Activated CD8-positive, alpha-beta T cell treated with anti-CD3 and anti-CD28 coated beads for 36 hours (primary cell): ENCODE measurements around the gene CSNK1A1L. TPM values are rescaled to one million over a fixed set of nuclear protein-coding genes. Genes with fewer than 3 reads are reported as not detected.

Source experiments
- ATAC-seq: fragments of 200-7000 bp; cut with Tn5 transposase; one replicate; pipeline ENCODE4 v1.10.0; 2021; ENCODE audit warnings: mild to moderate bottlenecking, moderate library complexity
- CTCF ChIA-PET: fragments of 350-600 bp; sonication (Branson Sonifier 250); formaldehyde crosslinking; loops from one replicate; lab custom pipeline; 2021; ENCODE audit warnings: antibody characterized with exemption; lab: Charles Lee
- POLR2A ChIA-PET: fragments of 350-600 bp; sonication (Branson Sonifier 250); formaldehyde crosslinking; loops from one replicate; lab custom pipeline; 2021; ENCODE audit warnings: antibody characterized with exemption; lab: Charles Lee
- DNase-seq: peaks from one replicate; pipeline ENCODE4 v3.0.0-alpha.2; 2020
- H3K27ac Mint-ChIP-seq: one replicate; pipeline ENCODE4 v1.8.0; 2021; ENCODE audit warnings: mild to moderate bottlenecking, mixed read lengths
- H3K27me3 Mint-ChIP-seq: one replicate; pipeline ENCODE4 v1.8.0; 2021; ENCODE audit warnings: mixed read lengths
- H3K36me3 Mint-ChIP-seq: one replicate; pipeline ENCODE4 v1.8.0; 2021; ENCODE audit warnings: low read depth, mixed read lengths
- H3K4me1 Mint-ChIP-seq: one replicate; pipeline ENCODE4 v1.8.0; 2021; ENCODE audit warnings: low read depth, mixed read lengths
- H3K4me3 Mint-ChIP-seq: one replicate; pipeline ENCODE4 v1.8.0; 2021; ENCODE audit warnings: mild to moderate bottlenecking, moderate library complexity, mixed read lengths
- H3K9me3 Mint-ChIP-seq: one replicate; pipeline ENCODE4 v1.8.0; 2021; ENCODE audit warnings: mixed read lengths
- CTCF ChIP-seq: fragments of 200-600 bp; IDR thresholded peaks from one replicate; pipeline ENCODE4 v1.8.0; 2022; ENCODE audit warnings: antibody characterized with exemption, mild to moderate bottlenecking
- intact Hi-C: fragments of 100-400 bp; cut with micrococcal nuclease; formaldehyde crosslinking; loops from one replicate; pipeline ENCODE4 v1.10.0; 2022
- total RNA-seq, 2 experiments: library from RNA; stranded (reverse); gene quantifications; one replicate each; pipeline ENCODE4 v1.2.3, GENCODE V29; 2021

Gene CSNK1A1L
- total RNA-seq, 2 experiments from 2014 or later: not detected

- DNase-seq (no peak), ATAC-seq (no peak)
- Mint-ChIP-seq H3K4me1 (no peaks in the 10 kb centered on the region), H3K27ac (no peak overlapping the region), H3K36me3 (no peaks in the 10 kb centered on the region), H3K9me3 (no peaks in the 10 kb centered on the region), H3K4me3 (no peak overlapping the region), H3K27me3 (peaks cover 20% of the 10 kb centered on the region)
- no peak for TF ChIP-seq CTCF
- intact Hi-C loops: no loop called here
- ChIA-PET CTCF (no interaction called here), POLR2A (no interaction called here)
Observed at GRCh38 chr13:37102896-37103295, 2.6 kb downstream of the CSNK1A1L start.

GRCh38 chr13:37101201-37101600 lies 4.3 kb downstream of the CSNK1A1L start:
- Mint-ChIP-seq H3K27ac (no peak overlapping the region), H3K36me3 (no peaks in the 10 kb centered on the region), H3K4me3 (no peak overlapping the region), H3K27me3 (peaks cover 17% of the 10 kb centered on the region), H3K9me3 (no peaks in the 10 kb centered on the region), H3K4me1 (peaks cover 5% of the 10 kb centered on the region)
- no peak for TF ChIP-seq CTCF
- intact Hi-C loops: no loop called here
- ChIA-PET CTCF (no interaction called here), POLR2A (no interaction called here)
- no peak for ATAC-seq
- DNase-seq: no peak

DNA sequence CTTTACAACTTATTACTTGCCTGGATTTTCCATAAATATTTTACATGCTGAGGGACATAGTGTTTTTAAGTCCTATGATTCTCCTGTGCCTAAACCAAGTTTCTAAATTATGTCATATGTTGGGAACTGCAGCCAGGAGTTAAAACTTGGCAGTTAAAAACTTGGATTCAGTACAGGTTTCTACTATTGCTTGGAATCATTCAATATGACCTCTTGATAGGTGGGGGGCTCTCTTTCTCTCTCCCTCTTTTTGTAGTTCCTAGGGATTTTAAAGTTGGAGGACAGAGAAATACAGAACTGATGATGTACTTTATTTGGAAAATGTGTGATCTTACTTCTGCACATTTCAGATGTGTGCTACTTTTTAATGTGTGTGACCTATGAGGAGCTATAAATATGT lies 4.7 kb downstream of the CSNK1A1L start:
- H3K27ac Mint-ChIP-seq: no peak overlapping the region
- DNase-seq (no peak), ATAC-seq (no peak)
- ChIA-PET CTCF (no interaction called here), POLR2A (no interaction called here)
- no peaks in the 10 kb centered on the region for H3K36me3 Mint-ChIP-seq
- no peak overlapping the region for H3K4me3 Mint-ChIP-seq
- no peaks in the 10 kb centered on the region for H3K9me3 Mint-ChIP-seq
- peaks cover 5% of the 10 kb centered on the region for H3K4me1 Mint-ChIP-seq
- peaks cover 17% of the 10 kb centered on the region for H3K27me3 Mint-ChIP-seq
- intact Hi-C loops: no loop called here
- TF ChIP-seq CTCF: no peak

GRCh38 chr13:37097076-37097475 lies 8.4 kb downstream of the CSNK1A1L start:
- ChIA-PET CTCF (no interaction called here), POLR2A (no interaction called here)
- Mint-ChIP-seq H3K36me3 (no peaks in the 10 kb centered on the region), H3K4me3 (no peak overlapping the region), H3K4me1 (peaks cover 5% of the 10 kb centered on the region), H3K27me3 (peaks cover 14% of the 10 kb centered on the region), H3K27ac (no peak overlapping the region), H3K9me3 (no peaks in the 10 kb centered on the region)
- DNase-seq (no peak), ATAC-seq (no peak)
- TF ChIP-seq CTCF: no peak
- intact Hi-C loops: no loop called here

DNA sequence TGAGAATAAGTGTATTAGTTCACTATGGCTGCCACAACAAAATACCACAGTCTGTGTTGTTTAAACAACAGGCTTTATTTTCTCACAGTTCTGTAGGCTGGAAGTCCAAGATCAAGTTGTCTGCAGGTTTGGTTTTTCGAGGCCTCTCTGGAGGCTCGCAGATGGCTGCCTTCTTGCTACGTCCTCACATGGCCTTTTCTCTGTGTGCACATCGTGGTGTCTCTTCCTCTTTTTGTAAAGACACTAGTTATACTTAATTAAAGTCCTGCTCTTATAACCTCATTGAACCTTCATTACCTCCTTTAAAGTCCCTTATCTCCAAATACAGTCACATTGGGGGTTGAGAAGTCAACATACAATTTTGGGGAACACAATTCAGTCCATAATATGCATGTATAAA lies 10.6 kb downstream of the CSNK1A1L start:
- Mint-ChIP-seq H3K4me1 (peaks cover 5% of the 10 kb centered on the region), H3K27ac (no peak overlapping the region), H3K27me3 (no peaks in the 10 kb centered on the region), H3K9me3 (no peaks in the 10 kb centered on the region), H3K4me3 (no peak overlapping the region), H3K36me3 (no peaks in the 10 kb centered on the region)
- ChIA-PET POLR2A (no interaction called here), CTCF (no interaction called here)
- no peak for DNase-seq
- intact Hi-C loops: no loop called here
- no peak for ATAC-seq
- no peak for TF ChIP-seq CTCF
